Keratinocyte (primary cell): ENCODE data around the gene WASHC2C. TPM values are rescaled to one million over a fixed set of nuclear protein-coding genes. Genes with fewer than 3 reads are reported as not detected.
"Not testable (repeated sequence)": the region's sequence is repeated elsewhere in the genome, so short reads cannot be mapped to it uniquely, and the experiment has no call there.

Experiments
- DNase-seq: peaks from one replicate; pipeline ENCODE4 v3.0.0-alpha.2; 2011; ENCODE audit warnings: low read depth, missing footprints, low spot score
- FAIRE-seq: peaks from 2 replicates; lab custom pipeline; 2011; peaks lifted over from hg19 to GRCh38; lab: Jason Lieb, UNC
- H2AFZ ChIP-seq: 2 replicates; pipeline ENCODE4 v1.6.0; 2012; ENCODE audit warnings: low read length, control low read depth, inconsistent platforms; ENCODE audit not compliant: control insufficient read depth
- H3K27ac ChIP-seq: 2 replicates; pipeline ENCODE4 v1.5.1; 2011; ENCODE audit warnings: low read length; ENCODE audit not compliant: control insufficient read depth, insufficient read depth
- H3K27me3 ChIP-seq: 3 replicates; pipeline ENCODE4 v1.6.0; 2011; ENCODE audit warnings: low read length; ENCODE audit not compliant: control insufficient read depth, insufficient read depth; ENCODE audit errors: extremely low read depth
- H3K36me3 ChIP-seq, 2 experiments: 2 replicates in 1 of 2; 3 replicates in 1 of 2; pipeline ENCODE4 v1.5.1; 2011; ENCODE audit warnings: low read length in 2 of 2, mild to moderate bottlenecking in 1 of 2; ENCODE audit not compliant: control insufficient read depth in 2 of 2, insufficient read depth in 2 of 2; ENCODE audit errors: extremely low read depth in 1 of 2
- H3K4me1 ChIP-seq: 3 replicates; pipeline ENCODE4 v1.5.1; 2011; ENCODE audit warnings: low read length; ENCODE audit not compliant: control insufficient read depth, insufficient read depth; ENCODE audit errors: extremely low read depth
- H3K4me2 ChIP-seq: 3 replicates; pipeline ENCODE4 v1.6.0; 2011; ENCODE audit warnings: low read depth, low read length; ENCODE audit not compliant: control insufficient read depth, insufficient read depth; ENCODE audit errors: extremely low read depth
- H3K4me3 ChIP-seq, 3 experiments: fragments of 200-600 bp in 1 of 3; sonication (generic) in 1 of 3; 2 replicates in 2 of 3; 3 replicates in 1 of 3; pipeline ENCODE4 v1.5.1; 2011 to 2016; ENCODE audit warnings: low read length in 3 of 3, mild to moderate bottlenecking in 3 of 3, control low read depth in 2 of 3, inconsistent platforms in 1 of 3, low read depth in 1 of 3, mixed read lengths in 1 of 3, mixed run types in 1 of 3, moderate library complexity in 1 of 3; ENCODE audit not compliant: control insufficient read depth in 2 of 3, insufficient read depth in 2 of 3; ENCODE audit errors: extremely low read depth in 1 of 3
- H3K79me2 ChIP-seq: 2 replicates; pipeline ENCODE4 v1.6.0; 2012; ENCODE audit warnings: low read length; ENCODE audit not compliant: control insufficient read depth, insufficient read depth
- H3K9ac ChIP-seq: 3 replicates; pipeline ENCODE4 v1.6.0; 2011; ENCODE audit warnings: low read length; ENCODE audit not compliant: control insufficient read depth, insufficient read depth; ENCODE audit errors: extremely low read depth
- H3K9me1 ChIP-seq: 3 replicates; pipeline ENCODE4 v1.6.0; 2011; ENCODE audit warnings: low read length; ENCODE audit not compliant: control insufficient read depth, insufficient read depth; ENCODE audit errors: extremely low read depth
- H3K9me3 ChIP-seq: 2 replicates; pipeline ENCODE4 v1.5.1; 2012; ENCODE audit warnings: low read depth, low read length; ENCODE audit not compliant: control insufficient read depth
- H4K20me1 ChIP-seq: 3 replicates; pipeline ENCODE4 v1.6.0; 2011; ENCODE audit warnings: low read length; ENCODE audit not compliant: control insufficient read depth, insufficient read depth; ENCODE audit errors: extremely low read depth
- dilution Hi-C: fragments of 300-500 bp; cut with MboI; formaldehyde crosslinking; loops from one replicate; pipeline ENCODE4 v1.7.0; 2020; ENCODE audit warnings: low sequenced_read_pairs; ENCODE audit not compliant: extremely low pct_ligation_motif_present
- polyA plus RNA-seq, 5 experiments: library from polyadenylated mRNA; depleted of rRNA in 3 of 5; stranded (reverse) in 3 of 5; stranded (forward) in 1 of 5; unstranded in 1 of 5; fragments of >200 nt; gene quantifications; 1 replicate in 1 of 5; 2 replicates in 3 of 5; 3 replicates in 1 of 5; pipeline versions ENCODE4 v1.2.1 to v1.2.3, GENCODE V29; 2011 to 2012; ENCODE audit warnings: missing spikeins in 2 of 5, low read depth in 1 of 5, low replicate concordance in 1 of 5

The WASHC2C gene
- polyA plus RNA-seq, 1 donor (not counting 4 experiments of a cell fraction or from before 2014, with no cell fraction given) = 32.7 TPM

DNA sequence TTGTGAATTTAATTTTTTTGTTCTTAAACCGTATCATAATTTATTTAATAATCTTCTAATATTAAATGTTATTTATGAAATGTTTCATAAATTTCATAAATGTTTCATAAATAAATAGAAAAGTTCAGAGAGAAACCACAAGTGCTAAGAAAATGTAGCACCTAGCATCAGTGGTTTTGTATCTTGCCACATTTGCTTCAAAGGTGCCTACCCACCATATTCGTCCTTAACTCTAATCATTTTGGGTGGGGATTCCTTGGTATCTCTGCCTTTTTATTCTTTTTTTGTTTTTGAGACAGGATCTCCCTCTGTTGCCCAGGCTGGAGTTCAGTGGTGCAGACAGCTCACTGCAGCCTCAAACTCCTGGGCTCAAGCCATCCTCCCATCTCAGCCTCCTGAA lies 7.4 kb downstream of the WASHC2C start:
- H3K9me1 ChIP-seq, H3K4me3 ChIP-seq, FAIRE-seq, H3K79me2 ChIP-seq, H2AFZ ChIP-seq, H3K4me1 ChIP-seq, H3K9ac ChIP-seq, H3K36me3 ChIP-seq, H4K20me1 ChIP-seq, H3K4me2 ChIP-seq, DNase-seq, dilution Hi-C loops, H3K9me3 ChIP-seq, H3K27ac ChIP-seq, H3K27me3 ChIP-seq: not testable (repeated sequence)

DNA sequence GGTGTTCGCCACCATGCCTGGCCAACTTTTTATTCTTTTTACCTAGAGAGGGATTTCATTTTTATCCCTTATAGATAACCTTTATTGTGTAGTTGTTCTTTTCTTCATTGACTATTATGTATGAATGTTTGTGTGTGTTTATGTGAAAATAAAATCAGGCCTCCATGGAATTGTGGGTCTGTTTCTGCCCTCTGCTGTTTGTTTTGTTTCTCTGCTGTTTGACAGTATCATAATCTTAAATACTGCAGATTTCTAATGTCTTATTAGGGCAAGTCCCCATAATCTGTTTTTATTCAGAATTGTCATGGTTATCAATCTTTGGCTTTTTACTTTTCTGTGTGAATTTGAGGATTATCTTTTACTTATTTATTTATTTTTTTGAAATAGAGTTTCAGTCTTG lies 7.8 kb downstream of the WASHC2C start:
- H3K27ac ChIP-seq, FAIRE-seq: not testable (repeated sequence)

DNA sequence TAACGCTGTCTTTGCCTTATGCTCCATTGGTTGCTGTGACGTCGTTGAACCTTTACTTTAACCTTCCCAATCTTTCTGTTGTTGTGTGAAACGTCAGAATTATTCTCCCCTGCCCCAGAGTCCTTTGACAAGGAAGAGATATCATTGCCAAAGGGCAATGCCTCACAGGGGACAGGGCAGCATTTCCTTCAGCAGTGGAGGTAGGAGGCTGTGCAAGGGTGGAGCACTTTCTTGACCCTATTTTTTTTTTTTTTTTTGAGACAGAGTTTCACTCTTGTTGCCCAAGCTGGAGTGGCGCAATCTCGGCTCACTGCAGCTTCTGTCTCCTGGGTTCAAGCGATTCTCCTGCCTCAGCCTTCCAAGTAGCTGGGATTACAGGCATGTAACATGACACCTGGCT lies 14.5 kb downstream of the WASHC2C start:
- H2AFZ ChIP-seq, dilution Hi-C loops, H3K4me2 ChIP-seq, H3K36me3 ChIP-seq, H4K20me1 ChIP-seq, H3K79me2 ChIP-seq, H3K9me3 ChIP-seq, FAIRE-seq, DNase-seq, H3K27me3 ChIP-seq, H3K9me1 ChIP-seq, H3K4me3 ChIP-seq, H3K4me1 ChIP-seq, H3K9ac ChIP-seq, H3K27ac ChIP-seq: not testable (repeated sequence)

More for the DNA sequence above, 7.8 kb downstream of the WASHC2C start:
- H3K4me2 ChIP-seq, H3K4me1 ChIP-seq, H3K9me1 ChIP-seq, H3K79me2 ChIP-seq, DNase-seq, H3K4me3 ChIP-seq, H3K36me3 ChIP-seq, H3K27me3 ChIP-seq, H3K9me3 ChIP-seq, H4K20me1 ChIP-seq, H2AFZ ChIP-seq, dilution Hi-C loops, H3K9ac ChIP-seq: not testable (repeated sequence)

DNA sequence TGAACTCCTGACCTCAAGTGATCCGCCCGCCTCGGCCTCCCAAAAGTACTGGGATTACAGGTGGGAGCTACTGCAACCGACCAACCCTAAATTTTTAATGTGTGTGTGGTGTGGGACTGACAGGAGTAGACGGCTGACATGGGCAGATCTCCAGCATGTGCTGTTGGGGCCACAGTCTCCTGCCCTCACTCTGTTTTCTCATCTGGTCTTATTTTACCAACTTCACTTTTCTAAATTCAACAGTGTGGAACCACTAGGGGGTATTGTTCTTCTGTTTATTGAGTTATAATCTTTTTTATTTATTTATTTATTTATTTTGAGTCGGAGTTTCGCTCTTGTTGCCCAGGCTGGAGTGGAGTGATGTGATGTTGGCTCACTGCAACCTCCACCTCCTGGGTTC lies 14.9 kb downstream of the WASHC2C start:
- dilution Hi-C loops, H3K4me2 ChIP-seq, DNase-seq, H3K79me2 ChIP-seq, H3K9ac ChIP-seq, H3K9me3 ChIP-seq, H4K20me1 ChIP-seq, H3K27ac ChIP-seq, H3K4me1 ChIP-seq, H3K4me3 ChIP-seq, FAIRE-seq, H3K27me3 ChIP-seq, H2AFZ ChIP-seq, H3K36me3 ChIP-seq, H3K9me1 ChIP-seq: not testable (repeated sequence)

DNA sequence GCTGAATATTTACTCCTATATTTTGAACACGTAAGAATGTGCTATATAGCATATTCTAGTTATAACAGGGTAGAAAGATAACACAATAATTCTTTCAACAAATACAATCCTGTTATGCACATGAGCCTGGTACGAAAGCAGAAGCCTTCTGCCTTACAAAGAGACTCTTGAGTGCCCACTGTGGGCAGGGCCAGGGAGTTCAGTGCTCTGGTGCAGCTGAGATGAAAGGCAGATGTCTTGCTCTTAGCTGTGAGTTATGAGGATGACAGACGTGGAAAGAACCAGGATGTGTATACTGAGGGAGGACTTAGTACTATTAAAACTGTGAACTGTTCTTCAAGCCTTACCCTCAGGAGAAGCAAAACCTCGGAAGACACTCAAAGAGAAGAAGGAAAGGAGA lies 24.1 kb downstream of the WASHC2C start:
- not testable (repeated sequence) for H3K79me2 ChIP-seq, H3K9me3 ChIP-seq

More for the DNA sequence above, 24.1 kb downstream of the WASHC2C start:
- H3K9ac ChIP-seq, DNase-seq, H3K4me2 ChIP-seq, H3K36me3 ChIP-seq, H3K4me3 ChIP-seq, H3K27me3 ChIP-seq, H2AFZ ChIP-seq, H4K20me1 ChIP-seq, H3K4me1 ChIP-seq, H3K27ac ChIP-seq, H3K9me1 ChIP-seq, FAIRE-seq, dilution Hi-C loops: not testable (repeated sequence)
